ENCODE measurements around the gene TEX52.

The TEX52 gene

DNA sequence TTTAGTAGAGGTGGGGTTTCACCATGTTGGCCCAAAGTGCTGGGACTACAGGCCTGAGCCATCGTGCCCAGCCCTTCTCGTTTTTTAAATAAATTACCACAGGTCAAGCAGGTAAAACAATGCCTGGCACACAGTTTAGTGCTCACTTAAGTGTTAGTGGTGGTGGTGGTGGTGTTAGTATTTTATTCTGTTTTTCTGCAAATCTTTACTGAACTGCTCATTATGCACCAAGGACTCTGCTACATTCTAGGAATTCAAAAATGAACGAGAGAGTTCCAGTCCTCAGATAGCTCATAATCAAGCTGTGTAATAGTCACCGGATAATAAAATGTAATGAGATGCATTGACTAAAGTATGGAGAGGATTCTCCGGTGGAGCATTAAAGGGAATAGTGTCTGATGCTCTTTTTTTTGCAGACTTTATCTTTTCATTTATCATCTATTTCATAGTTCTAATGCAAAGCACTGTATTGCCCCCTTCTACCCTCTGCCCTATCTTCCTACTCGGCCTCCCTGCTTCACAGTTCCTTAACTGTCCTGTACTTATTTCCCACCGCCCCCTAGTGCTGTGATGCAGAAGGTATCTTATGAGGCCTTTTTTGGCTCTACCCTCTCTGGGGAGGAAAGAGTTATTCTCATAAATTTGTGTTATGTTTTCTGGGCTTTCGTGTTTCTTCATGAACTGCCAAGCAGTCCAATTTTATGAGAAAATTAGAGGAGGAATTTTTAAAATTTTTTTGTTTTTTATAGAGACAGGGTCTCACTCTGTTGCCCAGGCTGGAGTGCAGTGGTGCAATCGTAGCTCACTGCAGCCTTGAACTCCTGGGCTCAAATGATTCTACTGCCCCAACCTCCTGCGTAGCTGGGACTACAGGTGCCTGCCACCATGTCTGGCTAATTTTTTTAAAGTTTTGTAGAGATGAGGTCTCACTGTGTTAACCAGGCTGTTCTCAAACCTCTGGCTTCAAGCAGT, 43.3 kb downstream of the TEX52 start:
- no peaks in the 10 kb centered on the region for H3K9me3 ChIP-seq (ENCODE audit: low read length)
- H2AFZ ChIP-seq (ENCODE audit: low read depth, low read length), result no peak overlapping the region
- peaks cover 12% of the 10 kb centered on the region for H3K36me3 ChIP-seq (ENCODE audit: insufficient read depth, low read length)
- no peaks in the 10 kb centered on the region for H3K27me3 ChIP-seq (ENCODE audit: insufficient read depth, low read length)
- peak overlapping the region; percentile 73 for H3K4me3 ChIP-seq (ENCODE audit: low read length)
- peaks cover 11% of the 10 kb centered on the region for H3K4me1 ChIP-seq (ENCODE audit: insufficient read depth, low read length)

DNA sequence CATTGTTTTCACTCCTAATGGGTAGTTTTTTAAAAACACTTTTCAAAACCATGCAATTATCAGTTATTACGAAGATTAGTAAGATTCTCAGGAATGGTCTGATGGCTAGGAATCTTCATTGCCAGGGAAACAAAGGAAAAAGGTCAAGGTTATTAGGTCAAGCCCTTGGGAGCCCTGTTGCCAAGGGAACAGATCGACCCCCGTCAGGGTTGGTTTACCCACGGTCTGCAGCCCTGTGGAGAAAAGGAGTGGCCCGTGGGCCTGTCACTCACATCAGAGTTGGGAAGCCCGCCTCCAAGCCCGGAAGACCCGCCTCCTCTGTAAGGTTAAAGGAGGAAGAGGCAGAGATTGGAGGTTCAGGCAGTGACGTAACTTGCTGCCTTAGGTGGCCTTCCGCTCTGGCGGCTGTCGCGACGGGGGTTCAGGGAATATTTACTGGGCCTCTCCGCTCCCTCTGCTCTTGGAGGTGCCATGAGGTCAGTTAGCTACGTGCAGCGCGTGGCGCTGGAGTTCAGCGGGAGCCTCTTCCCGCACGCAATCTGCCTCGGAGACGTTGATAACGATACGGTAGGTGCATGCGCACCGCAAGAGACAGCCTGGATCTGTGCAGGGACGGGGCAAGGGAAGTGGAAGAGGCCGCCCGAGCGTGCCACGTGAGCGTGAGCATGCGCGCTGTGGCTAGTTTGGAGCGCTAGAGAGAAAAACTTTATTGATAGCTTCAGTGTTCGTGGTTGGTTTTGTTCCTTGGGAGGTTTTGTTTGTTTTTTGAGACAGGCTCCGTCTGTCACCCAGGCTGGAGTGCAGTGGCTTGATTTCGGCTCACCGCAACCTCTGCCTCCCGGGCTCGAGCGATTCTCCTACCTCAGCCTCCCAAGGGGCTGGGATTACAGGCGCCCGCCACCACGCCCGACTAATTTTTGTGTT, 44.3 kb downstream of the TEX52 start, which contains the start of gene ITFG2:
Gene ITFG2, plus strand, starts transcription at position 379 of the 924 bp plus-strand sequence. Its CDS starts 93 bp downstream, at position 472.
- Histone ChIP-seq H3K9me3 (ENCODE audit: low read length) (no peaks in the 10 kb centered on the region), H3K27me3 (ENCODE audit: insufficient read depth, low read length) (no peaks in the 10 kb centered on the region), H3K4me1 (ENCODE audit: insufficient read depth, low read length) (peaks cover 11% of the 10 kb centered on the region), H2AFZ (ENCODE audit: low read depth, low read length) (no peak within 1 kb of the TSS), H3K36me3 (ENCODE audit: insufficient read depth, low read length) (peaks cover 3% of the 10 kb centered on the region), H3K4me3 (ENCODE audit: low read length) (peak within 1 kb of the TSS; percentile 73)

GRCh38 chr12:2811801-2812200, 45.0 kb downstream of the TEX52 start:
- H3K36me3 ChIP-seq (ENCODE audit: insufficient read depth, low read length), result no peaks in the 10 kb centered on the region
- no peaks in the 10 kb centered on the region for H3K9me3 ChIP-seq (ENCODE audit: low read length)
- peaks cover 11% of the 10 kb centered on the region for H3K4me1 ChIP-seq (ENCODE audit: insufficient read depth, low read length)
- H3K27me3 ChIP-seq (ENCODE audit: insufficient read depth, low read length), result no peaks in the 10 kb centered on the region
- H2AFZ ChIP-seq (ENCODE audit: low read depth, low read length), result no peak overlapping the region
- H3K4me3 ChIP-seq (ENCODE audit: low read length), result peak overlapping the region; percentile 73

DNA sequence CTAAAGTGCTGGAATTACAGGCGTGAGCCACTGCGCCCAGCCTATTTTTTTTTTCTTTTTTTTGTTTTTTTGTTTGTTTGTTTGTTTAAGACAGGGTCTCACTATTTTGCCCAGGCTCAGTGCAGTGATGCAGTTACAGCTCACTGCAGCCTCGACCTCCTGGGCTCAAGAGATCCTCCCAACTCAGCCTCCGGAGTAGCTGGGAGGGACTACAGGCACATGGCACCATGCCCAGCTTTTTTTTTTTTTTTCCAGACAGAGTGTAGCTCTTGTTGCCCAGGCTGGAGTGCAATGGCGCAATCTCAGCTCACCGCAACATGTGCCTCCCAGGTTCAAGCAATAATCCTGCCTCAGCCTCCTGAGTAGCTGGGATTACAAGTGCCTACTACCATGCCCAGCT, 50.1 kb downstream of the TEX52 start:
- peaks cover 3% of the 10 kb centered on the region for H3K4me1 ChIP-seq (ENCODE audit: insufficient read depth, low read length)
- H3K9me3 ChIP-seq (ENCODE audit: low read length), result no peaks in the 10 kb centered on the region
- H3K27me3 ChIP-seq (ENCODE audit: insufficient read depth, low read length), result no peaks in the 10 kb centered on the region
- peaks cover 27% of the 10 kb centered on the region for H3K36me3 ChIP-seq (ENCODE audit: insufficient read depth, low read length)
- H3K4me3 ChIP-seq (ENCODE audit: low read length), result no peak overlapping the region
- no peak overlapping the region for H2AFZ ChIP-seq (ENCODE audit: low read depth, low read length)

DNA sequence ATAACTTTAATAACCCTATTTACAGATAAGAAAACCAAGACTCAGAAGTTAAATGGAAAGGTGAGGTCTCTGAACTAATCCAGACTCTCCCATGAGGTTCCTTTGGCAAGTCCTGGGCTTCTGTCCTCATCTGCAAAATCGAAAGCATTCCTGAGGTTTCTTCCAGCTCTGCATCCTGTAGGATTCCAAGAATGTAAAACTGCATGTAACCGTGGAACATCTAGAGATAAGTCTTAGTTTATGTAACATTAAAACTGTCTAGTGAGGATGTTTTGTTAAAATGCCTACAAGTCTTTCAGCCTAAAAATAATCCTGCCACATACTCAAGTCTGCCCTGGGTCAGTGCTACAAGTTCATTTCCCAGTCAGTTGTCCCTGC, 51.7 kb downstream of the TEX52 start:
- peaks cover 42% of the 10 kb centered on the region for H3K36me3 ChIP-seq (ENCODE audit: insufficient read depth, low read length)
- H3K4me1 ChIP-seq (ENCODE audit: insufficient read depth, low read length), result no peaks in the 10 kb centered on the region
- H3K4me3 ChIP-seq (ENCODE audit: low read length), result no peak overlapping the region

DNA sequence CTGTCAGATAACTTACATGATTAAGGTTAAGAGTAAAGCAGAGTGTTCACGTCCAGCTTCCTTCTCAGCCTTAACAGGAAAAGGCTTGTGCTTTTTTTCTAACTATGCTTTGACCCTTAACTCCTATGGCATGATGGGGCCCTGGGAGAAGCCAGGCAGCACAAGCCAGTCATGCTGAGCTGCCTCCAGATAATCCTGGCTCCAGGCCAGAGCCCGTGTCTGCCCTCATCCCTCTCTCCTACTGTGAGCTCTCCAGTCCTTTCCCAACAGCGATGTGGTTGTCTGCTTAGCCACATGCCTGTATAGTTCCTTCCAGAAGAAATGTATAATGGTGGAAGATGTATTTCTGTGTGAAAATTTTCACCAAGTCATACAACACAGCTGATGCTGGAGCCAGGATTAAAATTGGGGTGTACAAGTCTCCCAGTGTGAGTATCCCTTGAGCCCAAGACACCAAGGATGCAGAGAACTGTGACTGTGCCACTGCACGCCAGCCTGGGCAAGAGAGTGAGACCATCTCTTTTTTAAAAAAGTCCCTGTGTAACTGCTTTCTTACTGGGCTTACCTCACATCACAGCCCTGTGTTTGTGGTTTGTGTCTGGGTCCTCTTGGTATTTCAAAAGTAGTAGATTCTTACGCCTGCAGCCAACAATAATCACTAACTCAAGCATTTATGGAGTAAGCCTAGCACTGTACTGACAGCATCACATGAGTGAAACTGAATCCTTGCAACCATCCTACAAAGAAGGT, 52.3 kb downstream of the TEX52 start:
- no peak overlapping the region for H3K4me3 ChIP-seq (ENCODE audit: low read length)
- H3K4me1 ChIP-seq (ENCODE audit: insufficient read depth, low read length), result no peaks in the 10 kb centered on the region
- H2AFZ ChIP-seq (ENCODE audit: low read depth, low read length), result no peak overlapping the region
- H3K27me3 ChIP-seq (ENCODE audit: insufficient read depth, low read length), result no peaks in the 10 kb centered on the region
- H3K9me3 ChIP-seq (ENCODE audit: low read length), result no peaks in the 10 kb centered on the region
- H3K36me3 ChIP-seq (ENCODE audit: insufficient read depth, low read length), result peaks cover 48% of the 10 kb centered on the region

More for the DNA sequence above, 51.7 kb downstream of the TEX52 start:
- Histone ChIP-seq H3K27me3 (ENCODE audit: insufficient read depth, low read length) (no peaks in the 10 kb centered on the region), H3K9me3 (ENCODE audit: low read length) (no peaks in the 10 kb centered on the region), H2AFZ (ENCODE audit: low read depth, low read length) (no peak overlapping the region)

DNA sequence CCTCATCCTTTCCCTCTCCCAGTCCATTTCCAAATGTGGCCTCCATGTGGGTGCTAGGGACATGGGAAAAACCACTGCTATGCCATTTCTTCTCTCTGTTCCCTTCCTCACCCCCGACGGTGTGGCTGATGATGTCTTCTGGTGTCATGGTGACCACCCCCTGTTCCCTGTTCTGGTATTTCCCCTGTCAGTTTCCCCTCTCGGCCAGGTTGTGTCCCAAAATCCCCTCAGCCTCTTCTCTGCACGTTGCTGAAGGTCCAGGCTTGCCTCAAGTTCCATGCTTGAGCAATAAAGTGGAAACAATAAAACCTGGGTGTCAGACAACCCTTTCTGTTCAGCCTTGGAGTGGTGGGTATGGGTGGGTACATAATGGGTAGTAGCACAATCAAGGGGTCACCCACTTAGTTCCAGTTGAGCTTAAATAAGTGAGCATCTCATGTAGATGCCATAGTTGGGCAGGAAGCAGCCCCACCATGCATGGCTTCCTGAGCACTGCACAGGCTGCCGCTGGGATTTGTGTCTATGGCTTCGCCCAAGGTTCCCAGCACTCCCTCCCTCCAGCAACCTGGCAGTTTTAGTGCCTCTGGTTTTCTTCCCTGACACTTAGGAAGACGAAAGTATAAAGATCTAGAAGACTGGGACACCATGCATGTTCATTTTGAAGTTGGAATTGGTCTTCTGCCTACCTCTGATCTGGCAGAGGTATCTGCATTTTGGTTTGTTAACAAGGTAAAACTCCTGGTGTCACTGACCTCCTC, 53.0 kb downstream of the TEX52 start:
- Histone ChIP-seq H3K9me3 (ENCODE audit: low read length) (no peaks in the 10 kb centered on the region), H3K4me1 (ENCODE audit: insufficient read depth, low read length) (no peaks in the 10 kb centered on the region), H3K4me3 (ENCODE audit: low read length) (no peak overlapping the region), H2AFZ (ENCODE audit: low read depth, low read length) (no peak overlapping the region), H3K27me3 (ENCODE audit: insufficient read depth, low read length) (no peaks in the 10 kb centered on the region), H3K36me3 (ENCODE audit: insufficient read depth, low read length) (peaks cover 55% of the 10 kb centered on the region)

DNA sequence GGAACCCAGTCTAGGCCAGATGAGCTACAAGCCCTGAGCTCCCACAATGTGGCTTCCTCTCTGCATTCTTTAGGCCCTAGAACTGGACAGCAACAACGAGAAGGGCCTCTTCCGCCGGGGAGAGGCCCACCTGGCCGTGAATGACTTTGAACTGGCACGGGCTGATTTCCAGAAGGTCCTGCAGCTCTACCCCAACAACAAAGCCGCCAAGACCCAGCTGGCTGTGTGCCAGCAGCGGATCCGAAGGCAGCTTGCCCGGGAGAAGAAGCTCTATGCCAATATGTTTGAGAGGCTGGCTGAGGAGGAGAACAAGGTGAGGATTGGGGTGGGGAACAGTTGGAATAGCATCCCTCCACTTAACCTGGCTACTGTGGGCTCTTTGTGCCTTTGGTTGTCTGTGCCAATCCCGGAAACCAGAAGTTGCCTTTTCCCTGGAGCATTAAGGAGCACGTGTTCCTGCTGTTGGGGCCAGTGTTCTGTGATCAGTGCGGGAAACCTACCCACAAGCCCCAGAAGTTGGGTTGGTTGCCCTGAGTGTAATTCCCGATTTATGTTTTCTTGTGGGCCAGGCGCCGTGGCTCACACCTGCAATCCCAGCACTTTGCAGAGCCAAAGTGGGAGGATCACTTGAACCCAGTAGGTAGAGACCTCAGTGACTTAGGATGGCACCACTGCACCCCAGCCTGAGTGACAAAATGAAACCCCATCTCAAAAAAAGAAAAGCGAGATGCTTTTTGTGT, 55.6 kb downstream of the TEX52 start:
- no peak overlapping the region for H2AFZ ChIP-seq (ENCODE audit: low read depth, low read length)
- H3K9me3 ChIP-seq (ENCODE audit: low read length), result no peaks in the 10 kb centered on the region
- H3K27me3 ChIP-seq (ENCODE audit: insufficient read depth, low read length), result no peaks in the 10 kb centered on the region
- peaks cover 76% of the 10 kb centered on the region for H3K36me3 ChIP-seq (ENCODE audit: insufficient read depth, low read length)
- peaks cover 7% of the 10 kb centered on the region for H3K4me1 ChIP-seq (ENCODE audit: insufficient read depth, low read length)
- H3K4me3 ChIP-seq (ENCODE audit: low read length), result no peak overlapping the region

GRCh38 chr12:2800046-2800570, 56.7 kb downstream of the TEX52 start:
- H3K4me3 ChIP-seq (ENCODE audit: low read length), result no peak overlapping the region
- H3K27me3 ChIP-seq (ENCODE audit: insufficient read depth, low read length), result no peaks in the 10 kb centered on the region
- no peak overlapping the region for H2AFZ ChIP-seq (ENCODE audit: low read depth, low read length)
- H3K9me3 ChIP-seq (ENCODE audit: low read length), result no peaks in the 10 kb centered on the region
- peaks cover 11% of the 10 kb centered on the region for H3K4me1 ChIP-seq (ENCODE audit: insufficient read depth, low read length)
- peaks cover 76% of the 10 kb centered on the region for H3K36me3 ChIP-seq (ENCODE audit: insufficient read depth, low read length)

Data from neuron (in vitro differentiated cells).